GM19025 (cell line): ENCODE results near the gene PLD4.
"Not testable (repeated sequence)": the region's sequence is repeated elsewhere in the genome, so short reads cannot be mapped to it uniquely, and the experiment has no call there.

Experiments used
- ATAC-seq: cut with Tn5 transposase; IDR thresholded peaks from one replicate; pipeline ENCODE4 v1.9.1; 2021; ENCODE audit warnings: mild to moderate bottlenecking, low read depth, moderate library complexity; ENCODE audit not compliant: unreplicated experiment

The PLD4 gene, protein sequence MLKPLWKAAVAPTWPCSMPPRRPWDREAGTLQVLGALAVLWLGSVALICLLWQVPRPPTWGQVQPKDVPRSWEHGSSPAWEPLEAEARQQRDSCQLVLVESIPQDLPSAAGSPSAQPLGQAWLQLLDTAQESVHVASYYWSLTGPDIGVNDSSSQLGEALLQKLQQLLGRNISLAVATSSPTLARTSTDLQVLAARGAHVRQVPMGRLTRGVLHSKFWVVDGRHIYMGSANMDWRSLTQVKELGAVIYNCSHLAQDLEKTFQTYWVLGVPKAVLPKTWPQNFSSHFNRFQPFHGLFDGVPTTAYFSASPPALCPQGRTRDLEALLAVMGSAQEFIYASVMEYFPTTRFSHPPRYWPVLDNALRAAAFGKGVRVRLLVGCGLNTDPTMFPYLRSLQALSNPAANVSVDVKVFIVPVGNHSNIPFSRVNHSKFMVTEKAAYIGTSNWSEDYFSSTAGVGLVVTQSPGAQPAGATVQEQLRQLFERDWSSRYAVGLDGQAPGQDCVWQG

DNA sequence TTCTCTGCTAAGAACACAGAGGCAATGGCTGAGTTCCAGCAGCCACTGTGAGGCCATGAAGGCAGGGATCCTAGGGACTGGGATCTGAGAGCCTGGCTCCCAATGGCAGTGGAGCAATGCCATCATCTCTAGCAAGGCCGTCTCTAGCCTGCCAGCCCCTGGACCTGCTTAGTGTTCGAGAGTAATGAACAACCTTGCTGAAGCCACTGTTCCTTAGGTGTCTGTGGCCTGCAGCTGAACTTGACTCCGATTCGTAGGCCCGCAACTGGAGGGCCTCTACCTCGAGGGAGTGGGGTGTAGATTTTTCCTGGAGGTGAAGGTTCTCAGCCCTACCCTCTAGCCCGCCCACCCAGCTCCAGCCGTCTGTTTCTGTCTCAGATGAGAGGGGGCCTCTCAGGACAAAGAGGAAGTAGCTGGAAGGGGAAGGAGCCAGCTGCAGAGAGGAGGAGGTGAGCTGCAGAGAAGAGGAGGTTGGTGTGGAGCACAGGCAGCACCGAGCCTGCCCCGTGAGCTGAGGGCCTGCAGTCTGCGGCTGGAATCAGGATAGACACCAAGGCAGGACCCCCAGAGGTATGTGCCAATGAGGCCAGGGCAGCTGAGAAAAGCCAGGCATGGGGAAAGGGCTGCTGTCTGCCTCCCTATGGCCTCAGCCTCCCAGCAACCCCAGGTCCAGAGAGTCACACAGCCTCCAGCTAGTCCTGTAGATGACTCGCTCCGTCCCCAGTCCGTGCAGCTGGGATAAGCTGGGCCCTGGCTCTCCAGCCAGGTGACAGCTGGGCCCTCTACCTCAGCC, at the start of gene PLD4:
PLD4 (plus strand) TSS at position 459 of the 793 bp plus-strand sequence. CDS start 2,262 bp downstream, outside the sequence.
- no peak for ATAC-seq

DNA sequence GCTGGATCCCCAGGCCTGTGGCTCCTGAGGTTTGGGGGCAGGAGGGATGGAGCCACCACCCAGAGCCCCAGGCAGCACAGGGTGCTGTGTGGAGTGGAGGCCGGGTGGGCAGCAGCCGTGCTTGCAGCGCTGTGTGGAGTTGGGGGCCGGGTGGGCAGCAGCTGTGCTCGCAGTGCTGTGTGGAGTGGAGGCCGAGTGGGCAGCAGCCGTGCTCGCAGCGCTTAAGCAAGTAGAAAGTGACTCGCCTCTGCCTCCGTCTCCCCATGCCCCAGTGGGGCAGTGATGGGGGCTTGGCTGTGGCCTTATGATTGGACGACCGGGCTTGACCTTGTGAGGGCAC, 49.3 kb upstream of the PLD4 start:
- no peak for ATAC-seq

DNA sequence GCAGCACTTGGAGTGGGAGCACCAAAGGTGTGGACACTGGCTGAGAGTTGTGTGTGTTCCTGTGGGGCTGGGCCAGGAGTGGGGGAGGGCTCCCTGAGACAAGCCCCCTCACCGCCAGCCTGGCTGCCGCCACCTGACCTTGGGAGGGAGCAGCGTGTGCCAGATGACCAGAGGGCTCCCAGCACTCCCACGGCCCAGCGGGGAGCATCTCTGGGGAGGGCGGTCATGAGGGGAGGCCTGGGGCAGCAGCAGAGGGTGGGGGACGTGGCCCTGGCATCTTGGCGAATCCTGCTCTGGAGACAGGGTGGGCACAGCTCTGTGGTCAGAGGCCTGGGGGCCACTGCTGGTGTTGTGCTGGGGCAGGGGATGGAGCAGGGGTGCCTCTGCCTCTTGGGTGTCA, 48.9 kb upstream of the PLD4 start:
- no peak for ATAC-seq

DNA sequence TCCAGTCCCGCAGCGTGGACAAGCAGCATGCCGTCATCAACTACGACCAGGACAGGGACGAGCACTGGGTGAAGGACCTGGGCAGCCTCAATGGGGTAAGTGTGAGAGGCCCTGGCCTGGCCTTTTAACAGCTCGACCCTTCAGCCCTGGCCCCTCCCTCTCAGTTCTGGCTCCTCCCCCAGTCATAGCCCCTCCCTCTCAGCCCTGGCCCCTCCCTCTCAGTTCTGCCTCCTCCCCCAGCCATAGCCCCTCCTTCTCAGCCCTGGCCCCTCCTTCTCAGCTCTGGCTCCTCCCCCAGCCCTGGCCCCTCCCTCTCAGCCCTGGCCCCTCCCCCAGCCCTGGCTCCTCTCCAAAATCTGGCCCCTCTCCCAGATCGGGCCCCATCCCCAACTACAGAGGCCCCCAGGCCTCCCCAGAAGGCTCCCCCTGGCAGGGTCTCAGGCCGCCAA, 48.4 kb upstream of the PLD4 start:
- no peak for ATAC-seq

DNA sequence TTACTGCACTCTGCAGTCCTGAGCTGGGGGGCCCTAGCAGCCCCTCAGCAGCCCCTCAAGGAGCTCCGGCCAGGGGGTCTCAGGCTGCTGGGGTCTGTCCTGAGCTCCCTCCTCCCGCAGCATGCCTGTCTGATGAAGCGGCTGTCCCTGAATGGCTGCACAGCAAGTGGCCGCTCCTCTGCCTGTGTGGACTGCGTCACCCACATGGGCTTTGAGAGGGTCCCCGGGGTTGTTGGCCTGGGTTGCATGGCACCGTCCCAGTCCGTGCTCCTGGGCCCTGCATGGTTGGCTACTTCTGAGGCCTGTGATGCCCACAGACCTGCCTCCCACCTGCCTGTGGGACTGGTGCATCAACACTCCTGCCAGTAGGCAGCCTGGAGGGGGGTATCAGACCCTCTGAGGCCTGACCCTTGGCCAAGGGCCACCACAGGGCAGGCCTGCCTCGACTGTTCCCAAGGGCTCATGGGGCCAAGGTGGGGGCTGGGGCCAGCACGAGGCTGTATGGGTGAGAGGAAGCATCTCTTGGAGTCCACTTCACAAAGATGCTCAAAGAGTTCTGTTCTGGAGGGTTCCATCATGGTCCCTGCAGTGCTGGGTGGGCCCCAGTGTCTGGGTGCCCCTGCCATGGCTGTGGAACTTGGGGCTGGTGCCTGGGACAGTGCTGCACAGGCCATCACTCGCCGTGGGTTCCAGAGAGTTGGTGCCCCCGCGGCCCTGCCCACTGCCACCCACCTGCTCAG, 47.4 kb upstream of the PLD4 start:
- no peak for ATAC-seq

DNA sequence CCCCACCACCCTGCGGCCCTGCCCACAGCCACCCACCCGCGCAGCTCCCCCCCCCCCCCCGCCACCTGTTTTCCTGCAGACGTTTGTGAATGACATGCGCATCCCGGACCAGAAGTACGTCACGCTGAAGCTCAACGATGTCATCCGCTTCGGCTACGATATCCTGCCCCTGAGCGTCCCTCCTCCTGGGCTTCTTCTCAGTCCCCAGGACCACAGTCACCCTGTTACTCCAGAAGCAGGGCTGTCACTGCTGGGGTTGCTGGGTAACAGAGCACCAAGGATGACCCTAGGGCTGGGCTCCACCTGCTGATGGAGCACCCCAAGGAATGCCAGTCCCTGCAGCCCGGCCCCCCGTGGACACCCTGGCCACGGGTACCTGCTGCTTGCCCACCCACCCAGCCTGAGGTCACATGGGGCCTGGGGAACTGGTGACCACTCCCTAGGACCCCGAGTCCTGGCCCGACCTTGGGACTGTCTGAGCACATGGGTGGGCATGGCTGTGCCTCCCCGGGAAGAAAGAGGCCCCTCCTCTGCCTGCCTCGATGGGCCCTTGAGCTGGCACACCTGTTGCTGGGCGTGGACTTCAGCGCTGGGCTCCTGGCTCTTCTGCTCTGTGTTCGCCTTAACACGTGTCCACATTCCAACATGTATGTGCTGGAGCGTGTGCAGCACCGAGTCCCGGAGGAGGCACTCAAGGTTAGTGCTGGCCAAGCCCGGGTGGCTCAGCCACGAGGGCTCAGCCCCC, 46.7 kb upstream of the PLD4 start:
- ATAC-seq = no peak

DNA sequence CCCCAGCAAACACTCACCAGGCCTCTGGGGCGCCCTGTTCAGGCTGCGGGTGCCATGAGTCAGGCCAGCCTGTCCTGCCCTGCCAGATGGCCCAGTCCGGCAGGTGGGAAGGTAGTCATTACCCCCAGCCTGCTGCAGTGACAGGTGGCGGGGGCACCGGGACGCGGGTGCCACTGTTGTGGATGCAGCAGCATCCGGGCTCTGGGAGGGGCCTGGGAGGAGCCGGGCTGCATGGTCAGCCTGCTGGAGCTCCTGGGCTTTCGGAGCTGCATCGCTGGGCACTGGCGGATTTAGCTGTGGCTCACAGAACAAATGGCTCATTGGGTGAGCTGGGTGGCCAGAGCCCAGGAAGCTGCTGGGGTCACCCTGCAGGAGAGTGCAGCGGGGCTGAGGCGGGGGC, 46.1 kb upstream of the PLD4 start:
- no peak for ATAC-seq

DNA sequence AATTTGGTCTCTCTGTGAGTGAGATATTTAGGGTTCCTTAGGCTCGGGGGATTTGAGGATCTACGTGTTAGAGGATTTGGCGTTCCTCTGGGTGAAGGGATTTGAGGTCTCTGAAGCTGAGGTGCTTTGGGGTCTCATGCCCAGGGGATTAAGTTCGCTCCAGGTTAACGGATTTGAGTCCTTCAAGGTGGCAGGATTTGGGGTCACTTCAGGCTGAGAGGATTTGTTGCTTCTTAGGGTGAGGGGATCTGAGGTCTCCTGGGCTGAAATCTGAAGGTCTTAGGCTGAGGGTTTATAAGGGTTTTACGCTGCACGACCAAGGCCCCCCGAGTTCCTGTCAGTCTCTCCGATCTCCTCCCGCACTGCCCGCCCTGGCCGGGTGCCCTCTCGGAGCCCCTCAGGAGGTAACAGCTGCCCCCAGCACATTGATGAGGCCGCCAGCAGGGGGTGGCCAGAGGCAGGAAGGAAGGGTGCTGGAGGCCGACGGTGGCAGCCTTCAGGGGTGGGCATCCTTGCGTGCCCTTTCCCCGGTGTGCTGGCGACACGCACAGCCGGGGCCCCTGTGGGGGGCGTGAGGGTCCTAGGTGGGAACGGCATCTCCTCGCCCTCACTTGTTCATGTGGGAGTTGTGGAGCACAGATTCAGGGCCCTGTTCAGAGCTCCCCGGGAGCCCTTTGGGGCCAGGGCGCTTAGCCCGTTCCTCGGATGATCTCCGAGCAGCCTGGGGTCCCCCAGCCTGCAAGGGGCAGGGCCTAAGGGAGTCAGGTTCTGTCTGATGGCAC, 45.3 kb upstream of the PLD4 start:
- no peak for ATAC-seq

DNA sequence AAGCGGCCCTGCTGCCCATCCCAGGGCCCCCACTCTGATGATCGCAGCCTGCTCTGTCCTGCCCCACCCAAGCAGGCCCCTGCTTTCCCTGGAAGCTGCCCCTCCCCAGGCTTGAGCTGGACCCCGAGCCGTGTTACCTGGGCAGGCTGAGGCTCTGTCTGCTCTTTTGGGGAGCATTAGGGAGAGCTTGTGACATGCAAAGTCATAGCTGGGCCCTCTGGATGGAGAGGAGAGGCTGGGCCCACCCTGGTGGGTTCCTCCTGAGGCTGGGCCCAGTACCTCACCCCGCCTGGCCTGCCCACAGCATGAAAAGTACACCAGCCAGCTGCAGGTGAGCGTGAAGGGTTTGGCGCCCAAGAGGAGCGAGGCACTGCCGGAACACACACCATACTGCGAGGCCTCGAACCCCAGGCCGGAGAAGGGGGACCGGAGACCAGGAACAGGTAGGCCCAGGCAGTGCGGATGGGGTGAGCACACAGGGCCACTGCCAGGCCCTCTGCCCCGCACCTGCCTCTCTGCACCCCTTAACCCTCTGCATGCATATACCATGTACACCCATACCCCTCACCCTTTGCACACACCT, 44.6 kb upstream of the PLD4 start:
- no peak for ATAC-seq

DNA sequence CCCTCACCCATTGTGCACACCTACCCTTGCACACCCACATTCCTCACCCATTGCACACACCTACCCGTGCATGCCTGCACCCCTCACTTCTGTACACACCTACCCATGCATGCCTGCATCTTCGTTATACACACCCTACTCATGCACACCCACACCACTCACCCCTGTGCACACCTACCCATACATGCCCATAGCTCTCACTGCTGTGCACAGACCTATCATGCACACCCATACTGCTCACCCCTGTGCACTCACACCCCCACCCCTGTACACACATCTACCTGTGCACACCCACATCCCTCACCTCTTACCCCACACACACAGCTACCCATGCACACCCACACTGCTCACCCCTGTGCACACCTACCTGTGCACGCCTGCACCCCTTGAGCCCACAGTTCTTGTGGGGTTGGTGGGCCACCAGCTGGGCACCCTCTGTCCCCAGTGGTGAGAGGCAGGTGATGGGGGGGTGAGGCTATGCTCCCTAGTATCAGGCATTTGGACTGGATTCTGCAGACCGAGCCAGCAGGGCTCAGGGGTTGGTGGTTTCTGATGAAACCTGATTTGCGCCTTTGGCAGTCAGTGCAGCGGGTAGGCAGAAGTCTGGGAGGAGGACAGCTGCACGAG, 44.0 kb upstream of the PLD4 start:
- no peak for ATAC-seq

DNA sequence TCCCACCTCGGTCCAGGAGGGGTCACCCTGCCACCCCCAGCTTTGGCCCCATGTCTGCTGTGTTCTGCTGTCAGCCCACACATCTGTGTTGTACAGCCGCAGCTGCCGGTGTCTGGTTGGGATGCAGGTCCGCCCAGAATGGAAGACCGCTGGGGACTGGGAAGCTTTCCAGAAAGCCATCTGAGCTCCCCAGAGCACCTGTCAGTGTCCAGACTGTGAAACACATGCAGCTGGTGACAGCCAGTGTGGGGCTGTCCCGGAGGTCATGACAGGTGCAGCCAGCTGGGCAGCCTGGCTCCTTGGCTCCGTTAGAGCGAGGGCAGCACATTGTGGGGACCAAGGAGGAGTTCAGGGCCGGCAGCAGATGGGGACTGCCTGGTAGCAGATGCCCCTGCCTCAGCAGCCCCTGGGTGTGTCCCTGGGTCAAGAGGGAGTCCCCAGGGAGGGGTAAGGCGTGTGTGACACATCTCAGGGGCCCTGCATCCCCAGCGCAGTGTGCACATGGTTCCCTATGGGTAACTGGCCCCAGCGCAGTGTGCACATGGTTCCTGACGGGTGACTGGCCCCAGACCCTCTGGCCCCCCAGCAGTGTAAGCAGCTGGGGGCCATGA, 43.2 kb upstream of the PLD4 start:
- no peak for ATAC-seq

DNA sequence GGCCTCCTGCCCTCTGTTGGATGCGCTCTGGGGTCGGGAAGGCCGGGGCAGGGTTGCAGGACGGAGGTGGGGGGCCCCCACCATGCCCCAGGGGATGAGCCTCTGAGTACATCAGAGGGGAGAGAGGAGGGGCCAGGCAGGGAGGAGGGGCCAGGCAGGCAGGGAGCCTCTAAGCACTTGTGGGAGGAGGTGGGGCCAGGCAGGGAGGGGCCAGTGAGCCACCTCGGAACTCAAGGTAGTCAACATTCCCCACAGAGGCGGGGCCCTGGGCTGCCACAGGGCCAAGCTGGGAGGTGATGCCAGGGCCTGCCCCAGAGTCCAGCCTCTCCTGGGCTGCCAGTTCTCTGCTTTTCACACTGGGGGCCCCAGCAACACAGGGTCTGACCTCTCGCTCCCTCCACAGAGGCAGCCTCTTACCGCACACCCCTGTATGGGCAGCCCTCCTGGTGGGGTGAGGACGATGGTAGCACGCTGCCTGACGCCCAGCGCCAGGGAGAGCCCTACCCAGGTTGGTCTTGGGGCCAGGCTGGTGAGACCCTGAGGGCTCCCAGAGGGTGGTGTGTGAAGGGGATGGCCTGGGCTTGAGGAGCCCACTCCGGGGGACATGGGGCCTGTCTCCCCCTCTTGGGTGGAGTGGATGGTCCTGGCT, 42.2 kb upstream of the PLD4 start:
- ATAC-seq = no peak

DNA sequence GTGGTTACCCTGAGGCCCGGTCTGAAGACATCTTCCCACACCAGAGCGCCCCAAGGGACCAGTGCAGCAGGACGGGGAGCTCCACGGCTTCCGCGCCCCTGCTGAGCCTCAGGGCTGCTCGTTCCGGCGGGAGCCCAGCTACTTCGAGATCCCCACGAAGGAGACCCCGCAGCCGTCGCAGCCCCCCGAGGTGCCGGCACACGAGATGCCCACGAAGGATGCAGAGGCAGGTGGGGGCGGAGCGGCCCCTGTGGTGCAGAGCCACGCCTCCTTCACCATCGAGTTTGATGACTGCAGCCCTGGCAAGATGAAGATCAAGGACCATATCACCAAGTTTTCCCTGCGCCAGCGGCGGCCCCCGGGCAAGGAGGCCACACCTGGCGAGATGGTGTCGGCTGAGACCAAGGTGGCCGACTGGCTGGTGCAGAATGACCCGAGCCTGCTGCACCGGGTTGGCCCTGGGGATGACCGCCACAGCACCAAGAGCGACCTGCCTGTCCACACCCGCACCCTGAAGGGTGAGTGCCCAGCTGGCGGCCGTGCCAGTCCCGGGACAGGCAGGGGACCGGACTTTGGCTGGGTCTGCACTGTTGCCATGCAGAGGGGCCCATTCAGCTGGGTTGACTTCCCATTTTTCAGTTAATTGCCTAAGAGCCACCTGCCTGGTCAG, 41.6 kb upstream of the PLD4 start:
- no peak for ATAC-seq

DNA sequence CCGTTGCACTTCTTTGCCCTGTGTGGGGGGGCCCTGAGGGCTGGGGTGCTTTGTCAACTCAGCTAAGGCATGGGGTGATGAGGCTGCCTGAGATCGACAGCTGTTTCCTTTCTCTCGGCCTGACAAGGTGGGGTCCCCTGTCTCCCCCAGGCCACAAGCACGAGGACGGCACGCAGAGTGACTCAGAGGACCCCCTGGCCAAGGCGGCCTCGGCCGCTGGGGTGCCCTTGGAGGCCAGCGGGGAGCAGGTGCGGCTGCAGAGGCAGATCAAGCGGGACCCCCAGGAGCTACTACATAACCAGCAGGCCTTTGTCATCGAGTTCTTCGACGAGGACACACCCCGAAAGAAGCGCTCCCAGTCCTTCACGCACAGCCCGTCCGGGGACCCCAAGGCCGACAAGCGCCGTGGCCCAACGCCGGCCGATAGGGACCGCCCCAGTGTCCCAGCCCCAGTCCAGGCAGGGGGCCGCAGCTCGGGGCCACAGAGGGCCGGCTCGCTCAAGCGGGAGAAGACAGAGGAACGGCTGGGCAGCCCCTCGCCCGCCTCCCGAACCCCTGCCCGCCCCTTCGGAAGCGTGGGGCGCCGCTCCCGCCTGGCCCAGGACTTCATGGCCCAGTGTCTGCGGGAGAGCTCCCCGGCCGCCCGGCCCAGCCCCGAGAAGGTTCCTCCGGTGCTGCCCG, 40.9 kb upstream of the PLD4 start:
- ATAC-seq = no peak

DNA sequence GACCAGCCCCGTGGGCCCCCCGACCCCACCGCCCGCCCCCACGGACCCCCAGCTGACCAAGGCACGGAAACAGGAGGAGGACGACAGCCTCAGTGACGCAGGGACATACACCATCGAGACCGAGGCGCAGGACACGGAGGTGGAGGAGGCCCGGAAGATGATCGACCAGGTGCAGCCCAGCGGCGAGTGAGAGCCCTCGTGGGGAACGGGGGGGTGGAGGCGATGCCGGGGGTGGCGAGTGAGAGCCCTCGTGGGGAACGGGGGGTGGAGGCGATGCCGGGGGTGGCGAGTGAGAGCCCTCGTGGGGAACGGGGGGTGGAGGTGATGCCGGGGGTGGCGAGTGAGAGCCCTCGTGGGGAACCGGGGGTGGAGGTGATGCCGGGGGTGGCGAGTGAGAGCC, 40.3 kb upstream of the PLD4 start:
- ATAC-seq = not testable (repeated sequence)

DNA sequence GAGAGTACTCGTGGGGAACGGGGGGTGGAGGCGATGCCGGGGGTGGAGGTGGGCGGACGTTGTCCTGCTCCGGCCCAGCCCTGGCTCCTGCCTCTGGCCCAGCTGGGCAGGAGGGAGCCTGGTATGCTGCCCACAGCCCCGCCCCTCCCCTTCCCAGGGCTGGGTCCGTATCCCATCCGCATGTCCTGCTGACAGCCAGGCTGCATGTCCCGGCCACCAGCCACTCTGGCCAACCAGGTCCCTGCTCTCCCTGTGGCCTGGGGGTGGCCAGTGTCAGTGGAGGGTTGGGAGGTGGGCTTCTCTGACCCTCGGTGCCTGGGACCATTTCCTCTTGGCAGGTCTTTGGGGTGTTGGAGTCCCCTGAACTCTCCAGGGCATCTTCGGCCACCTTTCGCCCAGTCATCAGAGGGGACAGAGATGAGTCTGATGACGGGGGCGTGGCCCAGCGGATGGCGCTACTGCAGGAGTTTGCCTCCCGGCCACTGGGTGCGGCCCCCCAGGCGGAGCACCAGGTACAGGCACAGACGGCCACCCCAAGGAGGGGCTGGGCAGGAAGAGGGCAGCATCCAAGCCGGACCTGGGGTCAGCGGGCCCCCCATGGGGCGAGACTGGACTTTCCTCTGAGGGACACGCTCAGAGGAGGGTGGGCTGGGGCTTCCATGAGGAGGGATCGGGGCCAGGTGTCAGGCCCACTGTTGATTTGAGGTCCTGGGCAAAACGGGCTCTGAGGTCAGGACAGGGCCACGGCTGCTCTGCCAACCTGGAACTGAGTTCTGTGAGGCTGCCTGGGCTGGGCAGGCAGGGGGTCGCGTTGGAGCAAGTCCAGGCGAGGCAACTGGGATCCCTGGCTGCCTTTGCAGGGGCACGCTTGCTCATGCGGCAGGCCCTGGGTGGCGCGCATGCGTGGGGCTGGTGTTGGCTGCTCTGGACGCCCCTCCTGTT, 39.4 kb upstream of the PLD4 start:
- ATAC-seq = no peak
